ENCODE results near the gene ATP5F1E.
A peak's percentile ranks its signal among the peaks of the same experiment; 100 is the strongest.
"Not testable (repeated sequence)": the region's sequence is repeated elsewhere in the genome, so short reads cannot be mapped to it uniquely, and the experiment has no call there.

Gene ATP5F1E

GRCh38 chr20:59018817-59019216, 13.3 kb downstream of the ATP5F1E start:
- H3K9ac ChIP-seq (ENCODE audit: low read depth, low read length), result no peak overlapping the region
- H3K27me3 ChIP-seq (ENCODE audit: control insufficient read depth, insufficient read depth, low read length), result no peaks in the 10 kb centered on the region
- no peaks in the 10 kb centered on the region for H3K9me3 ChIP-seq (replicated peaks; ENCODE audit: low read length)
- no peaks in the 10 kb centered on the region for H3K4me1 ChIP-seq (ENCODE audit: control insufficient read depth, insufficient read depth, low read length)
- no peak overlapping the region for H3K4me2 ChIP-seq (ENCODE audit: low read length)
- H3K36me3 ChIP-seq (ENCODE audit: insufficient read depth, low read length), result peaks cover 14% of the 10 kb centered on the region
- H3K4me3 ChIP-seq (ENCODE audit: low read length), result no peak overlapping the region

- no peaks in the 10 kb centered on the region for H3K9me3 ChIP-seq (replicated peaks; ENCODE audit: low read length)
- H3K9ac ChIP-seq (ENCODE audit: low read depth, low read length), result no peak overlapping the region
- H3K4me3 ChIP-seq (ENCODE audit: low read length), result no peak overlapping the region
- no peaks in the 10 kb centered on the region for H3K4me1 ChIP-seq (ENCODE audit: control insufficient read depth, insufficient read depth, low read length)
- H3K36me3 ChIP-seq (ENCODE audit: insufficient read depth, low read length), result peaks cover 4% of the 10 kb centered on the region
- no peak overlapping the region for H3K4me2 ChIP-seq (ENCODE audit: low read length)
- H3K27me3 ChIP-seq (ENCODE audit: control insufficient read depth, insufficient read depth, low read length), result no peaks in the 10 kb centered on the region
Measured at GRCh38 chr20:59017493-59018231, 14.5 kb downstream of the ATP5F1E start.

- H3K4me3 ChIP-seq (ENCODE audit: low read length), result no peak overlapping the region
- H3K27me3 ChIP-seq (ENCODE audit: control insufficient read depth, insufficient read depth, low read length), result no peaks in the 10 kb centered on the region
- H3K9me3 ChIP-seq (replicated peaks; ENCODE audit: low read length), result no peaks in the 10 kb centered on the region
- H3K36me3 ChIP-seq (ENCODE audit: insufficient read depth, low read length), result no peaks in the 10 kb centered on the region
- no peaks in the 10 kb centered on the region for H3K4me1 ChIP-seq (ENCODE audit: control insufficient read depth, insufficient read depth, low read length)
- no peak overlapping the region for H3K4me2 ChIP-seq (ENCODE audit: low read length)
- no peak overlapping the region for H3K9ac ChIP-seq (ENCODE audit: low read depth, low read length)
Measured at GRCh38 chr20:59016795-59017492, 15.2 kb downstream of the ATP5F1E start.

- H3K4me2 ChIP-seq (ENCODE audit: low read length), result no peak overlapping the region
- no peak overlapping the region for H3K4me3 ChIP-seq (ENCODE audit: low read length)
- no peak overlapping the region for H3K9ac ChIP-seq (ENCODE audit: low read depth, low read length)
Measured at GRCh38 chr20:59015812-59016711, 16.1 kb downstream of the ATP5F1E start.

GRCh38 chr20:59015411-59015810, 16.7 kb downstream of the ATP5F1E start:
- Histone ChIP-seq H3K27me3 (ENCODE audit: control insufficient read depth, insufficient read depth, low read length) (no peaks in the 10 kb centered on the region), H3K36me3 (ENCODE audit: insufficient read depth, low read length) (no peaks in the 10 kb centered on the region), H3K9me3 (replicated peaks; ENCODE audit: low read length) (no peaks in the 10 kb centered on the region), H3K4me1 (ENCODE audit: control insufficient read depth, insufficient read depth, low read length) (peaks cover 13% of the 10 kb centered on the region), H3K4me2 (ENCODE audit: low read length) (no peak overlapping the region), H3K9ac (ENCODE audit: low read depth, low read length) (no peak overlapping the region), H3K4me3 (ENCODE audit: low read length) (no peak overlapping the region)

More at GRCh38 chr20:59015812-59016711, 16.1 kb downstream of the ATP5F1E start:
- no peaks in the 10 kb centered on the region for H3K27me3 ChIP-seq (ENCODE audit: control insufficient read depth, insufficient read depth, low read length)
- no peaks in the 10 kb centered on the region for H3K9me3 ChIP-seq (replicated peaks; ENCODE audit: low read length)
- H3K4me1 ChIP-seq (ENCODE audit: control insufficient read depth, insufficient read depth, low read length), result peaks cover 6% of the 10 kb centered on the region
- H3K36me3 ChIP-seq (ENCODE audit: insufficient read depth, low read length), result no peaks in the 10 kb centered on the region

- Histone ChIP-seq H3K36me3 (ENCODE audit: insufficient read depth, low read length) (no peaks in the 10 kb centered on the region), H3K27me3 (ENCODE audit: control insufficient read depth, insufficient read depth, low read length) (no peaks in the 10 kb centered on the region), H3K4me3 (ENCODE audit: low read length) (no peak overlapping the region), H3K4me2 (ENCODE audit: low read length) (no peak overlapping the region), H3K9ac (ENCODE audit: low read depth, low read length) (no peak overlapping the region), H3K9me3 (replicated peaks; ENCODE audit: low read length) (no peaks in the 10 kb centered on the region), H3K4me1 (ENCODE audit: control insufficient read depth, insufficient read depth, low read length) (peaks cover 14% of the 10 kb centered on the region)
Measured at GRCh38 chr20:59014680-59015389, 17.3 kb downstream of the ATP5F1E start.

- no peak overlapping the region for H3K4me2 ChIP-seq (ENCODE audit: low read length)
- H3K4me1 ChIP-seq (ENCODE audit: control insufficient read depth, insufficient read depth, low read length), result peaks cover 14% of the 10 kb centered on the region
- no peaks in the 10 kb centered on the region for H3K36me3 ChIP-seq (ENCODE audit: insufficient read depth, low read length)
- no peaks in the 10 kb centered on the region for H3K9me3 ChIP-seq (replicated peaks; ENCODE audit: low read length)
- H3K9ac ChIP-seq (ENCODE audit: low read depth, low read length), result no peak overlapping the region
- no peak overlapping the region for H3K4me3 ChIP-seq (ENCODE audit: low read length)
- H3K27me3 ChIP-seq (ENCODE audit: control insufficient read depth, insufficient read depth, low read length), result no peaks in the 10 kb centered on the region
Measured at GRCh38 chr20:59013959-59014608, 18.1 kb downstream of the ATP5F1E start.

GRCh38 chr20:59013031-59013951, 18.8 kb downstream of the ATP5F1E start:
- H3K9me3 ChIP-seq (replicated peaks; ENCODE audit: low read length), result no peaks in the 10 kb centered on the region
- H3K4me1 ChIP-seq (ENCODE audit: control insufficient read depth, insufficient read depth, low read length), result peaks cover 14% of the 10 kb centered on the region
- no peak overlapping the region for H3K4me2 ChIP-seq (ENCODE audit: low read length)
- H3K27me3 ChIP-seq (ENCODE audit: control insufficient read depth, insufficient read depth, low read length), result no peaks in the 10 kb centered on the region
- H3K4me3 ChIP-seq (ENCODE audit: low read length), result no peak overlapping the region
- H3K36me3 ChIP-seq (ENCODE audit: insufficient read depth, low read length), result no peaks in the 10 kb centered on the region
- no peak overlapping the region for H3K9ac ChIP-seq (ENCODE audit: low read depth, low read length)

- H3K4me3 ChIP-seq (ENCODE audit: low read length); H3K9ac ChIP-seq (ENCODE audit: low read depth, low read length); H3K27me3 ChIP-seq (ENCODE audit: control insufficient read depth, insufficient read depth, low read length); H3K36me3 ChIP-seq (ENCODE audit: insufficient read depth, low read length); H3K9me3 ChIP-seq (replicated peaks; ENCODE audit: low read length): not testable (repeated sequence)
- H3K4me1 ChIP-seq (ENCODE audit: control insufficient read depth, insufficient read depth, low read length), result peaks cover 20% of the 10 kb centered on the region
- H3K4me2 ChIP-seq (ENCODE audit: low read length), result peak overlapping the region; percentile 68
Measured at GRCh38 chr20:59011874-59012157, 20.3 kb downstream of the ATP5F1E start.
